Measurements from ENCODE around the gene LBR.

LBR gene

GRCh38 chr1:225460737-225461532 is 33.1 kb upstream of the LBR start:
- Histone ChIP-seq H3K9ac (ENCODE audit: low read length) (no peak overlapping the region), H3K27me3 (ENCODE audit: insufficient read depth, low read length, poor library complexity) (no peaks in the 10 kb centered on the region), H3K4me3 (ENCODE audit: low read length) (no peak overlapping the region), H3K79me1 (ENCODE audit: low read length) (no peaks in the 10 kb centered on the region), H4K8ac (ENCODE audit: low read depth, low read length) (no peak overlapping the region), H3K23ac (ENCODE audit: low read length) (no peak overlapping the region), H3K4me2 (ENCODE audit: low read length) (no peak overlapping the region), H3K56ac (ENCODE audit: low read length) (no peak overlapping the region), H2BK5ac (ENCODE audit: low read length) (no peak overlapping the region), H2BK120ac (ENCODE audit: low read depth, low read length) (no peak overlapping the region), H2AK5ac (ENCODE audit: low read length) (no peak overlapping the region), H4K5ac (ENCODE audit: low read length) (no peak overlapping the region), H3K18ac (ENCODE audit: low read length) (no peak overlapping the region), H3K27ac (ENCODE audit: low read depth, low read length) (no peak overlapping the region), H3K36me3 (ENCODE audit: control insufficient read depth, insufficient read depth, low read length) (no peaks in the 10 kb centered on the region), H2BK15ac (replicated peaks; ENCODE audit: low read depth) (no peak overlapping the region), H3K4ac (ENCODE audit: low read depth, low read length) (no peak overlapping the region), H3K4me1 (ENCODE audit: control insufficient read depth, low read depth, low read length) (peaks cover 2% of the 10 kb centered on the region), H3K79me2 (ENCODE audit: control insufficient read depth, insufficient read depth, low read length) (no peaks in the 10 kb centered on the region)
- WGBS (ENCODE audit: extremely low coverage, insufficient coverage, low lambda C conversion rate), result no CpG with 5 or more reads among the region's 8 CpGs
- no peak for DNase-seq

- no peak overlapping the region for H2BK5ac ChIP-seq (ENCODE audit: low read length)
- no peak overlapping the region for H3K4me2 ChIP-seq (ENCODE audit: low read length)
- H3K4me3 ChIP-seq (ENCODE audit: low read length), result no peak overlapping the region
- H2BK15ac ChIP-seq (replicated peaks; ENCODE audit: low read depth), result no peak overlapping the region
- H3K23ac ChIP-seq (ENCODE audit: low read length), result no peak overlapping the region
- no peak overlapping the region for H4K5ac ChIP-seq (ENCODE audit: low read length)
- no peak overlapping the region for H3K4ac ChIP-seq (ENCODE audit: low read depth, low read length)
- H3K27ac ChIP-seq (ENCODE audit: low read depth, low read length), result no peak overlapping the region
- no peaks in the 10 kb centered on the region for H3K79me1 ChIP-seq (ENCODE audit: low read length)
- H3K79me2 ChIP-seq (ENCODE audit: control insufficient read depth, insufficient read depth, low read length), result no peaks in the 10 kb centered on the region
- H3K4me1 ChIP-seq (ENCODE audit: control insufficient read depth, low read depth, low read length), result no peaks in the 10 kb centered on the region
- H3K56ac ChIP-seq (ENCODE audit: low read length), result no peak overlapping the region
- H3K18ac ChIP-seq (ENCODE audit: low read length), result no peak overlapping the region
- WGBS (ENCODE audit: extremely low coverage, insufficient coverage, low lambda C conversion rate), result no CpG with 5 or more reads among the region's 18 CpGs
- no peaks in the 10 kb centered on the region for H3K27me3 ChIP-seq (ENCODE audit: insufficient read depth, low read length, poor library complexity)
- H3K9ac ChIP-seq (ENCODE audit: low read length), result no peak overlapping the region
- no peak overlapping the region for H4K8ac ChIP-seq (ENCODE audit: low read depth, low read length)
- no peaks in the 10 kb centered on the region for H3K36me3 ChIP-seq (ENCODE audit: control insufficient read depth, insufficient read depth, low read length)
- no peak overlapping the region for H2BK120ac ChIP-seq (ENCODE audit: low read depth, low read length)
- H2AK5ac ChIP-seq (ENCODE audit: low read length), result no peak overlapping the region
- DNase-seq, result no peak
Observed at GRCh38 chr1:225460021-225460736, 32.3 kb upstream of the LBR start.

- Histone ChIP-seq H3K4ac (ENCODE audit: low read depth, low read length) (no peak overlapping the region), H2BK120ac (ENCODE audit: low read depth, low read length) (no peak overlapping the region), H3K23ac (ENCODE audit: low read length) (no peak overlapping the region), H3K36me3 (ENCODE audit: control insufficient read depth, insufficient read depth, low read length) (no peaks in the 10 kb centered on the region), H3K9ac (ENCODE audit: low read length) (no peak overlapping the region), H2BK15ac (replicated peaks; ENCODE audit: low read depth) (no peak overlapping the region), H3K27me3 (ENCODE audit: insufficient read depth, low read length, poor library complexity) (no peaks in the 10 kb centered on the region), H3K4me3 (ENCODE audit: low read length) (no peak overlapping the region), H2AK5ac (ENCODE audit: low read length) (no peak overlapping the region), H4K8ac (ENCODE audit: low read depth, low read length) (no peak overlapping the region), H3K4me2 (ENCODE audit: low read length) (no peak overlapping the region), H3K56ac (ENCODE audit: low read length) (no peak overlapping the region), H3K18ac (ENCODE audit: low read length) (no peak overlapping the region), H3K79me2 (ENCODE audit: control insufficient read depth, insufficient read depth, low read length) (no peaks in the 10 kb centered on the region), H3K4me1 (ENCODE audit: control insufficient read depth, low read depth, low read length) (no peaks in the 10 kb centered on the region), H3K27ac (ENCODE audit: low read depth, low read length) (no peak overlapping the region), H4K5ac (ENCODE audit: low read length) (no peak overlapping the region), H3K79me1 (ENCODE audit: low read length) (no peaks in the 10 kb centered on the region), H2BK5ac (ENCODE audit: low read length) (no peak overlapping the region)
- WGBS (ENCODE audit: extremely low coverage, insufficient coverage, low lambda C conversion rate), result no CpG with 5 or more reads among the region's 2 CpGs
- no peak for DNase-seq
Observed at GRCh38 chr1:225458222-225458631, 30.4 kb upstream of the LBR start.

GRCh38 chr1:225454733-225455132 is 26.9 kb upstream of the LBR start:
- no peak overlapping the region for H2BK120ac ChIP-seq (ENCODE audit: low read depth, low read length)
- no peak for DNase-seq
- no peak overlapping the region for H3K4ac ChIP-seq (ENCODE audit: low read depth, low read length)
- no CpG with 5 or more reads among the region's 5 CpGs for WGBS (ENCODE audit: extremely low coverage, insufficient coverage, low lambda C conversion rate)
- no peak overlapping the region for H2BK15ac ChIP-seq (replicated peaks; ENCODE audit: low read depth)
- no peak overlapping the region for H3K23ac ChIP-seq (ENCODE audit: low read length)
- no peaks in the 10 kb centered on the region for H3K79me1 ChIP-seq (ENCODE audit: low read length)
- no peak overlapping the region for H3K9ac ChIP-seq (ENCODE audit: low read length)
- no peak overlapping the region for H3K27ac ChIP-seq (ENCODE audit: low read depth, low read length)
- no peaks in the 10 kb centered on the region for H3K4me1 ChIP-seq (ENCODE audit: control insufficient read depth, low read depth, low read length)
- no peak overlapping the region for H4K5ac ChIP-seq (ENCODE audit: low read length)
- no peak overlapping the region for H2BK5ac ChIP-seq (ENCODE audit: low read length)
- H3K4me2 ChIP-seq (ENCODE audit: low read length), result no peak overlapping the region
- H3K36me3 ChIP-seq (ENCODE audit: control insufficient read depth, insufficient read depth, low read length), result no peaks in the 10 kb centered on the region
- no peak overlapping the region for H4K8ac ChIP-seq (ENCODE audit: low read depth, low read length)
- no peak overlapping the region for H3K4me3 ChIP-seq (ENCODE audit: low read length)
- H2AK5ac ChIP-seq (ENCODE audit: low read length), result no peak overlapping the region
- H3K79me2 ChIP-seq (ENCODE audit: control insufficient read depth, insufficient read depth, low read length), result no peaks in the 10 kb centered on the region
- no peak overlapping the region for H3K56ac ChIP-seq (ENCODE audit: low read length)
- no peak overlapping the region for H3K18ac ChIP-seq (ENCODE audit: low read length)
- H3K27me3 ChIP-seq (ENCODE audit: insufficient read depth, low read length, poor library complexity), result no peaks in the 10 kb centered on the region

GRCh38 chr1:225453797-225454648 is 26.2 kb upstream of the LBR start:
- Histone ChIP-seq H3K4ac (ENCODE audit: low read depth, low read length) (no peak overlapping the region), H3K79me1 (ENCODE audit: low read length) (no peaks in the 10 kb centered on the region), H4K5ac (ENCODE audit: low read length) (no peak overlapping the region), H3K56ac (ENCODE audit: low read length) (no peak overlapping the region), H3K27me3 (ENCODE audit: insufficient read depth, low read length, poor library complexity) (no peaks in the 10 kb centered on the region), H2BK120ac (ENCODE audit: low read depth, low read length) (no peak overlapping the region), H2BK5ac (ENCODE audit: low read length) (no peak overlapping the region), H3K36me3 (ENCODE audit: control insufficient read depth, insufficient read depth, low read length) (no peaks in the 10 kb centered on the region), H2AK5ac (ENCODE audit: low read length) (no peak overlapping the region), H3K4me2 (ENCODE audit: low read length) (no peak overlapping the region), H3K27ac (ENCODE audit: low read depth, low read length) (no peak overlapping the region), H3K4me3 (ENCODE audit: low read length) (no peak overlapping the region), H4K8ac (ENCODE audit: low read depth, low read length) (no peak overlapping the region), H2BK15ac (replicated peaks; ENCODE audit: low read depth) (no peak overlapping the region), H3K9ac (ENCODE audit: low read length) (no peak overlapping the region), H3K4me1 (ENCODE audit: control insufficient read depth, low read depth, low read length) (no peaks in the 10 kb centered on the region), H3K79me2 (ENCODE audit: control insufficient read depth, insufficient read depth, low read length) (no peaks in the 10 kb centered on the region), H3K23ac (ENCODE audit: low read length) (no peak overlapping the region), H3K18ac (ENCODE audit: low read length) (no peak overlapping the region)
- no peak for DNase-seq
- no CpG with 5 or more reads among the region's 5 CpGs for WGBS (ENCODE audit: extremely low coverage, insufficient coverage, low lambda C conversion rate)
